Endothelial cell of umbilical vein (primary cell): ENCODE data around the gene TAF4B. TPM values are rescaled to one million over a fixed set of nuclear protein-coding genes. Genes with fewer than 3 reads are reported as not detected.

ENCODE experiments used
- BruUV-seq: library from RNA; stranded (reverse); fragments of 400-500 nt; replicated peaks from 2 replicates; lab custom pipeline; 2021; lab: Mats Ljungman, UMichigan
- CTCF ChIA-PET: fragments of 300-600, 350-600 bp; sonication (Branson Sonifier 250); formaldehyde crosslinking; loops from one replicate; lab custom pipeline; 2021; ENCODE audit warnings: antibody characterized with exemption, inconsistent platforms; lab: Charles Lee
- POLR2A ChIA-PET: fragments of 300-600, 350-600 bp; sonication (Branson Sonifier 250); formaldehyde crosslinking; loops from one replicate; lab custom pipeline; 2021; ENCODE audit warnings: antibody characterized with exemption, inconsistent platforms; lab: Charles Lee
- DNase-seq: peaks from one replicate; pipeline ENCODE4 v3.0.0-alpha.2; 2011; ENCODE audit warnings: low read depth, low spot score
- FAIRE-seq: peaks from 2 replicates; lab custom pipeline; 2011; peaks lifted over from hg19 to GRCh38; lab: Jason Lieb, UNC
- H2AFZ ChIP-seq: 2 replicates; pipeline ENCODE4 v1.6.0; 2012; ENCODE audit warnings: low read depth, low read length, control low read depth, inconsistent platforms
- H3K27ac ChIP-seq: 2 replicates; pipeline ENCODE4 v1.5.1; 2011; ENCODE audit warnings: low read depth, mild to moderate bottlenecking, control low read depth, low read length, moderate library complexity; ENCODE audit not compliant: insufficient read depth
- H3K27me3 ChIP-seq, 2 experiments: 2 replicates each; pipeline versions ENCODE4 v1.6.0 to v1.6.1; 2011; ENCODE audit warnings: low read length in 2 of 2, mixed read lengths in 1 of 2; ENCODE audit not compliant: control insufficient read depth in 2 of 2, insufficient read depth in 2 of 2
- H3K36me3 ChIP-seq, 2 experiments: 2 replicates in 1 of 2; 3 replicates in 1 of 2; pipeline ENCODE4 v1.5.1; 2011; ENCODE audit warnings: low read length in 2 of 2, mild to moderate bottlenecking in 1 of 2, moderate library complexity in 1 of 2; ENCODE audit not compliant: control insufficient read depth in 2 of 2, insufficient read depth in 2 of 2; ENCODE audit errors: extremely low read depth in 1 of 2
- H3K4me1 ChIP-seq: 3 replicates; pipeline ENCODE4 v1.5.1; 2011; ENCODE audit warnings: mild to moderate bottlenecking, low read length; ENCODE audit not compliant: control insufficient read depth, insufficient read depth; ENCODE audit errors: extremely low read depth
- H3K4me2 ChIP-seq: 2 replicates; pipeline ENCODE4 v1.6.1; 2011; ENCODE audit warnings: low read length, control low read depth, mixed read lengths; ENCODE audit not compliant: insufficient read depth
- H3K4me3 ChIP-seq, 3 experiments: fragments of 200-600 bp in 1 of 3; sonication (generic), shearing (Covaris generic) in 1 of 3; replicated peaks in 1 of 3; 2 replicates each; pipeline ENCODE4 v1.5.1; 2011 to 2016; ENCODE audit warnings: control low read depth in 3 of 3, low read length in 3 of 3, mild to moderate bottlenecking in 2 of 3, inconsistent platforms in 1 of 3, low read depth in 1 of 3, moderate library complexity in 1 of 3; ENCODE audit not compliant: insufficient read depth in 1 of 3
- H3K79me2 ChIP-seq: 2 replicates; pipeline ENCODE4 v1.6.0; 2012; ENCODE audit warnings: low read length, inconsistent platforms; ENCODE audit not compliant: control insufficient read depth, insufficient read depth
- H3K9ac ChIP-seq: replicated peaks from 2 replicates; pipeline ENCODE3; 2011; ENCODE audit warnings: low read length, control low read depth; ENCODE audit not compliant: insufficient read depth; ENCODE audit errors: extremely low read depth
- H3K9me1 ChIP-seq: replicated peaks from 3 replicates; pipeline ENCODE4 v1.6.0; 2011; ENCODE audit warnings: mild to moderate bottlenecking, low read length; ENCODE audit not compliant: control insufficient read depth, insufficient read depth; ENCODE audit errors: extremely low read depth
- H3K9me3 ChIP-seq: replicated peaks from 2 replicates; pipeline ENCODE4 v1.5.1; 2012; ENCODE audit warnings: low read length, inconsistent platforms; ENCODE audit not compliant: control insufficient read depth, insufficient read depth
- H4K20me1 ChIP-seq: replicated peaks from 2 replicates; pipeline ENCODE3; 2011; ENCODE audit warnings: mild to moderate bottlenecking, low read length; ENCODE audit not compliant: control insufficient read depth, insufficient read depth; ENCODE audit errors: extremely low read depth
- EZH2 ChIP-seq: IDR thresholded peaks from 2 replicates; pipeline ENCODE4 v1.6.1; 2012; ENCODE audit warnings: borderline replicate concordance, low read depth, mild to moderate bottlenecking, moderate library complexity, low read length, inconsistent platforms; ENCODE audit not compliant: severe bottlenecking
- FOS ChIP-seq: IDR thresholded peaks from 2 replicates; pipeline ENCODE4 v1.6.1; 2011; ENCODE audit warnings: mild to moderate bottlenecking, low read length, moderate library complexity, borderline replicate concordance; ENCODE audit not compliant: insufficient read depth
- GATA2 ChIP-seq: IDR thresholded peaks from 2 replicates; pipeline ENCODE4 v1.7.0; 2011; ENCODE audit warnings: low read depth, mild to moderate bottlenecking, moderate library complexity, mixed read lengths, low read length; ENCODE audit not compliant: insufficient read length, insufficient read depth
- JUN ChIP-seq: IDR thresholded peaks from 2 replicates; pipeline ENCODE4 v1.6.1; 2011; ENCODE audit warnings: borderline replicate concordance, low read depth; ENCODE audit not compliant: insufficient read length, insufficient read depth
- MYC ChIP-seq: IDR thresholded peaks from one replicate; pipeline ENCODE4 v1.6.1; 2011; ENCODE audit warnings: mild to moderate bottlenecking, low read depth, low read length
- POLR2A ChIP-seq: IDR thresholded peaks from 2 replicates; pipeline ENCODE4 v1.6.1; 2012; ENCODE audit warnings: low read depth, mild to moderate bottlenecking, control low read depth, low read length
- POLR2AphosphoS5 ChIP-seq: IDR thresholded peaks from 2 replicates; pipeline ENCODE4 v1.6.1; 2012; ENCODE audit warnings: low read depth, mild to moderate bottlenecking, control low read depth, low read length, moderate library complexity; ENCODE audit not compliant: insufficient read depth
- dilution Hi-C: fragments of 300-500 bp; cut with MboI; formaldehyde crosslinking; loops from one replicate; pipeline ENCODE4 v1.15.0; 2019; ENCODE audit warnings: low sequenced_read_pairs; ENCODE audit not compliant: extremely low pct_ligation_motif_present
- intact Hi-C: fragments of 100-400 bp; cut with micrococcal nuclease; formaldehyde crosslinking; loops from one replicate; pipeline ENCODE4 v1.10.0; 2022
- polyA plus RNA-seq, 4 experiments: library from polyadenylated mRNA; depleted of rRNA in 3 of 4; stranded (reverse) in 3 of 4; unstranded in 1 of 4; fragments of >200 nt; gene quantifications; 2 replicates each; pipeline versions ENCODE4 v1.2.1 to v1.2.3, GENCODE V29; 2011 to 2012; ENCODE audit warnings: missing spikeins in 1 of 4
- total RNA-seq: library from RNA; stranded (reverse); gene quantifications from 2 replicates; pipeline ENCODE4 v1.2.3, GENCODE V29; 2021
- TF ChIP-seq, protein P1 (sequence below), 2 donors: IDR thresholded peaks; 1 replicate in 1 of 2; 2 replicates in 1 of 2; pipeline ENCODE4 v1.5.1; 2011; ENCODE audit warnings: low read length in 2 of 2, mild to moderate bottlenecking in 2 of 2, moderate library complexity in 2 of 2, control low read depth in 1 of 2, inconsistent platforms in 1 of 2, low read depth in 1 of 2; ENCODE audit not compliant: insufficient read depth in 1 of 2; ENCODE audit errors: extremely low read depth in 1 of 2
- TF ChIP-seq, protein P2 (sequence below): IDR thresholded peaks from 2 replicates; pipeline ENCODE4 v1.6.1; 2011; ENCODE audit not compliant: insufficient read depth, insufficient read length

TAF4B gene
- total and polyA plus RNA-seq, 2 donors (not counting 3 experiments of a cell fraction or from before 2014, with no cell fraction given) = 0.47 to 2.0 TPM

DNA sequence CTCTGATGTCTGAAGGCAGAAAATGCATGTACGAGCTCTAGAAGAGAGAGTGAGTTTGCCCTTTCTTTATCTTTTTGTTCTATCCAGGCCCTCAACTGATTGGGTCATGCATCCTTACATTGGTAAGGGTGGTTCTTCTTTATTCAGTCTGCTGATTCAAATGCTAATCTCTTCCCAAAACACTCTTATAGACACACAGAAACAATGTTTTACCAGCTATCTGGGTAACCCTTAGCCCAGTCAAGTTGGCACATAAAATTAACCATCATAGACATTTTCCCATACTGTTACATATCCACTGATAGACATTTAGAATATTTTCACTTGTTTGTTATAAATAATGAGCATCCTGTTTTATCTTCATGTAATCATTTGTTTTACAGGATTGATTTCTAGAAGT lies 141.2 kb downstream of the TAF4B start:
- no peak for FAIRE-seq
- no TSS peak for BruUV-seq

DNA sequence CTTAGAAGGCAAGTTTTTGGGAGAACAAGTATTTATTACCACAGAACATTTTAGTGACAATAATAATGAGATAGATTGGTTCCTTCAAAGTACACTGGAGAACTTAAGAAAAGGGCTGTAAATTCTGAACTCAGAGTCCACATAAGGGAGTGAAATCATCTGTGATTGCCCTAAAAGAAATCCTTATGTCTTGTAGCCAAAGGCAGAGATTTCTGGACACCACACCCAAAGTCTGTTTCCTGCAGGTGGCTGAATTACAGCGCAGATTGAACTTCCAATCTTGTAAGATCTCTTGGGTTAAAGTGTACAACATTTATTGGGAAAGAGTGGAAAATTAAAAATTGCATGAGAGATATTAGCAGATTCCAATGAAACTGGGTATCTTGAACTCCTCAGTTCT lies 143.8 kb downstream of the TAF4B start:
- Histone ChIP-seq H3K27ac (no peak overlapping the region), H3K4me2 (no peak overlapping the region), H3K9me1 (no peaks in the 10 kb centered on the region), H3K79me2 (no peaks in the 10 kb centered on the region), H4K20me1 (no peaks in the 10 kb centered on the region), H2AFZ (no peak overlapping the region), H3K9ac (no peak overlapping the region), H3K36me3 (no peaks in the 10 kb centered on the region), H3K4me1 (no peaks in the 10 kb centered on the region), H3K9me3 (no peaks in the 10 kb centered on the region), H3K27me3 (no peaks in the 10 kb centered on the region), H3K4me3 (no peak overlapping the region)
- ChIA-PET CTCF (interaction anchor here (2.0 kb wide), 1 partner anchor 14 kb away, joined by 13 read pairs; no protein-coding TSS in a partner anchor), POLR2A (no interaction called here)
- DNase-seq (no peak), FAIRE-seq (no peak)
- BruUV-seq = no TSS peak
- dilution Hi-C loops = no loop called here
- TF ChIP-seq, protein P1, sequence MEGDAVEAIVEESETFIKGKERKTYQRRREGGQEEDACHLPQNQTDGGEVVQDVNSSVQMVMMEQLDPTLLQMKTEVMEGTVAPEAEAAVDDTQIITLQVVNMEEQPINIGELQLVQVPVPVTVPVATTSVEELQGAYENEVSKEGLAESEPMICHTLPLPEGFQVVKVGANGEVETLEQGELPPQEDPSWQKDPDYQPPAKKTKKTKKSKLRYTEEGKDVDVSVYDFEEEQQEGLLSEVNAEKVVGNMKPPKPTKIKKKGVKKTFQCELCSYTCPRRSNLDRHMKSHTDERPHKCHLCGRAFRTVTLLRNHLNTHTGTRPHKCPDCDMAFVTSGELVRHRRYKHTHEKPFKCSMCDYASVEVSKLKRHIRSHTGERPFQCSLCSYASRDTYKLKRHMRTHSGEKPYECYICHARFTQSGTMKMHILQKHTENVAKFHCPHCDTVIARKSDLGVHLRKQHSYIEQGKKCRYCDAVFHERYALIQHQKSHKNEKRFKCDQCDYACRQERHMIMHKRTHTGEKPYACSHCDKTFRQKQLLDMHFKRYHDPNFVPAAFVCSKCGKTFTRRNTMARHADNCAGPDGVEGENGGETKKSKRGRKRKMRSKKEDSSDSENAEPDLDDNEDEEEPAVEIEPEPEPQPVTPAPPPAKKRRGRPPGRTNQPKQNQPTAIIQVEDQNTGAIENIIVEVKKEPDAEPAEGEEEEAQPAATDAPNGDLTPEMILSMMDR (IDR thresholded peaks at IDR 0.05; ENCODE audit: extremely low read depth in 1 of 2, insufficient read depth in 1 of 2, low read depth in 1 of 2, low read length in 2 of 2) = no peak
- TF ChIP-seq GATA2 (no peak), EZH2 (no peak), POLR2A (no peak), MYC (no peak), POLR2AphosphoS5 (no peak), JUN (no peak), FOS (no peak)
- TF ChIP-seq, protein P2, sequence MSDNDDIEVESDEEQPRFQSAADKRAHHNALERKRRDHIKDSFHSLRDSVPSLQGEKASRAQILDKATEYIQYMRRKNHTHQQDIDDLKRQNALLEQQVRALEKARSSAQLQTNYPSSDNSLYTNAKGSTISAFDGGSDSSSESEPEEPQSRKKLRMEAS = no peak
- intact Hi-C loops = no loop called here

More for the DNA sequence above, 141.2 kb downstream of the TAF4B start:
- no peaks in the 10 kb centered on the region for H3K36me3 ChIP-seq
- H3K79me2 ChIP-seq = no peaks in the 10 kb centered on the region
- H3K27ac ChIP-seq = no peak overlapping the region
- H3K9me1 ChIP-seq = no peaks in the 10 kb centered on the region
- no peak for TF ChIP-seq MYC
- H3K27me3 ChIP-seq = no peaks in the 10 kb centered on the region
- H3K4me3 ChIP-seq = no peak overlapping the region
- no peaks in the 10 kb centered on the region for H3K9me3 ChIP-seq
- CTCF ChIA-PET = interaction anchor here (0.8 to 1.8 kb wide), 2 partner anchors 16 to 19 kb away, joined by 3 to 9 read pairs; no protein-coding TSS in a partner anchor
- POLR2A ChIA-PET = no interaction called here
- dilution Hi-C loops (no loop called here), intact Hi-C loops (no loop called here)
- no peak overlapping the region for H2AFZ ChIP-seq
- DNase-seq = no peak
- no peaks in the 10 kb centered on the region for H4K20me1 ChIP-seq
- H3K9ac ChIP-seq = no peak overlapping the region
- H3K4me2 ChIP-seq = no peak overlapping the region
- H3K4me1 ChIP-seq = no peaks in the 10 kb centered on the region
